HepG2 (cell line): ENCODE measurements around the gene STUB1. TPM values are rescaled to one million over a fixed set of nuclear protein-coding genes. Genes with fewer than 3 reads are reported as not detected.

ENCODE experiments used
- GABPB1 ChIP-seq: IDR thresholded peaks from 2 replicates; pipeline ENCODE4 v1.6.1; 2016; ENCODE audit warnings: mild to moderate bottlenecking, missing genetic modification reagents, moderate library complexity, missing compliant biosample characterization
- MATR3 ChIP-seq: sonication (generic); formaldehyde crosslinking; IDR thresholded peaks from 2 replicates; pipeline ENCODE4 v1.4.0; 2020; ENCODE audit warnings: missing genetic modification reagents
- PAWR ChIP-seq: sonication (generic); formaldehyde crosslinking; IDR thresholded peaks from 2 replicates; pipeline ENCODE4 v1.4.0; 2020; ENCODE audit warnings: missing genetic modification reagents, mild to moderate bottlenecking, borderline replicate concordance
- SAP130 ChIP-seq: IDR thresholded peaks from 2 replicates; pipeline ENCODE4 v1.6.1; 2016; ENCODE audit warnings: low read depth
- SIN3B ChIP-seq: fragments of 150-350 bp; IDR thresholded peaks from 2 replicates; pipeline ENCODE4 v1.6.1; 2014; ENCODE audit warnings: low read length
- SP2 ChIP-seq: sonication (generic); formaldehyde crosslinking; IDR thresholded peaks from 2 replicates; pipeline ENCODE4 v1.5.1; 2020; ENCODE audit warnings: mild to moderate bottlenecking, missing genetic modification reagents
- STAG1 ChIP-seq: sonication (generic); formaldehyde crosslinking; IDR thresholded peaks from 2 replicates; pipeline ENCODE4 v1.4.0; 2020; ENCODE audit warnings: missing genetic modification reagents
- TOE1 ChIP-seq: sonication (generic); formaldehyde crosslinking; IDR thresholded peaks from 2 replicates; pipeline ENCODE4 v1.4.0; 2020; ENCODE audit warnings: mild to moderate bottlenecking, missing genetic modification reagents
- TSC22D2 ChIP-seq: sonication (generic); formaldehyde crosslinking; IDR thresholded peaks from 2 replicates; pipeline ENCODE4 v1.5.1; 2020; ENCODE audit warnings: missing genetic modification reagents, mild to moderate bottlenecking, borderline replicate concordance
- polyA plus RNA-seq, 8 experiments: library from polyadenylated mRNA; depleted of rRNA in 3 of 8; stranded (reverse) in 7 of 8; unstranded in 1 of 8; fragments of >200 nt; fragmentation: Illumina TruSeq in 4 of 8; extraction: Trizol in 4 of 8; gene quantifications; 2 replicates each; pipeline versions ENCODE4 v1.2.1 to v1.2.3, GENCODE V29; 2011 to 2016; ENCODE audit warnings: low read depth in 4 of 8, missing spikeins in 1 of 8, mixed read lengths in 1 of 8; ENCODE audit not compliant: insufficient read depth in 1 of 8
- total RNA-seq, 5 experiments: library from RNA; depleted of rRNA; stranded (reverse); fragments of >200 nt; fragmentation: Illumina TruSeq; extraction: Trizol; gene quantifications; 2 replicates each; pipeline ENCODE4 v1.2.3, GENCODE V29; 2016; ENCODE audit warnings: low read depth in 1 of 5
- TF ChIP-seq, protein P1 (sequence below): sonication (generic); formaldehyde crosslinking; IDR thresholded peaks from 2 replicates; pipeline ENCODE4 v1.8.1; 2022; ENCODE audit warnings: low read depth, mild to moderate bottlenecking, missing genetic modification reagents
- TF ChIP-seq, protein P2 (sequence below): sonication (generic); formaldehyde crosslinking; IDR thresholded peaks from 2 replicates; pipeline ENCODE4 v1.8.0; 2022; ENCODE audit warnings: mild to moderate bottlenecking, missing genetic modification reagents
- TF ChIP-seq, protein P3 (sequence below): sonication (generic); formaldehyde crosslinking; conservative IDR thresholded peaks from 2 replicates; pipeline ENCODE4 v1.4.0; 2020; ENCODE audit warnings: missing genetic modification reagents
- TF ChIP-seq, protein P4 (sequence below): sonication (generic); formaldehyde crosslinking; conservative IDR thresholded peaks from 2 replicates; pipeline ENCODE4 v1.8.0; 2022; ENCODE audit warnings: mild to moderate bottlenecking, moderate library complexity, missing genetic modification reagents
- TF ChIP-seq, protein P5 (sequence below): sonication (generic); formaldehyde crosslinking; IDR thresholded peaks from 2 replicates; pipeline ENCODE4 v1.5.1; 2020; ENCODE audit warnings: mild to moderate bottlenecking, missing genetic modification reagents

STUB1 gene
- total and polyA plus RNA-seq, 2 of the 13 experiments (the other 11 are each of a cell fraction or from before 2014, with no cell fraction given) = 52.9 to 78.2 TPM

DNA sequence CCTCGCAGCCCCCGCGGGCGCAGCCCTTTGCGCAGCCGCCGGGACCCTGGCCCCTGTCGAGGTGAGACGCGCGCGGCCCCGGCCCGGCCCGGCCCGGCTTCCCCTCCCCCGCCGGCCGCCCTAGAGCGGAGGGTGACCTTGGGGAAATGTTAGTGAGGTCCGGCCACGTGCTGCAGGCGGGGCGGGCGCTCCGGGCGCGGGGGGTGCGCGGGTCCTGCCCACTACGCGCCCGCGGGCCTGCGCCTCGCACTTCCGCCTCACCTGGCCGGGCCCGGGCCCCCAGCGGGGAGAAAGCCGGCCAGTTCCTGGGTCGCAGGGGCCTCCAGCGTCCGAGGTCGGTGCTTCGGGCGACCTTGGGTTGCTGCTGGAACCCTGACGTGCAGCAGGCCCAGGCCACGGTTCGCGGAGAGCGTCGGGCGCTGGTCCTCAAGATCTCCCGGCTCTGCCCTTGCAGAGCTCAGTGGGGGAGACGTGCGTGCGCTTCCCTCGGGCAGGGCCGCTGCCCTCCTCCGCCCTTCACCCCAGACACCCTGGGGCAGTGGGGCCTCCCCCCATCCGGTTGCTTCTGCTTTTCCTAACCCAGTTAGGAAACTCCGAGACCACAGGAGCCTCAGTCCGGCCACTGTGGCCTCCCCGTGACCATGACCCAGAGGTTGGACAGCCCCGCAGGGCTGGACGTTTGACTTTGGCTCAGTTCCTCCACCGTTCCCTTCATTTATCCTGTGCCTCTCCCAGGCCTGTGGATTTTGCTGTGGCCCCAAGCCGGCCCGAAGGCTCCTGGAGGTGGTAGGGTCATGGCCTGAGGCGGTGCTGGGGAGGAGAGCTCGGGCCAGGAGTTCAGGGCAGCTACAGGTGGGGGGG lies 37.8 kb upstream of the STUB1 start (continued):
- TF ChIP-seq, protein P1, sequence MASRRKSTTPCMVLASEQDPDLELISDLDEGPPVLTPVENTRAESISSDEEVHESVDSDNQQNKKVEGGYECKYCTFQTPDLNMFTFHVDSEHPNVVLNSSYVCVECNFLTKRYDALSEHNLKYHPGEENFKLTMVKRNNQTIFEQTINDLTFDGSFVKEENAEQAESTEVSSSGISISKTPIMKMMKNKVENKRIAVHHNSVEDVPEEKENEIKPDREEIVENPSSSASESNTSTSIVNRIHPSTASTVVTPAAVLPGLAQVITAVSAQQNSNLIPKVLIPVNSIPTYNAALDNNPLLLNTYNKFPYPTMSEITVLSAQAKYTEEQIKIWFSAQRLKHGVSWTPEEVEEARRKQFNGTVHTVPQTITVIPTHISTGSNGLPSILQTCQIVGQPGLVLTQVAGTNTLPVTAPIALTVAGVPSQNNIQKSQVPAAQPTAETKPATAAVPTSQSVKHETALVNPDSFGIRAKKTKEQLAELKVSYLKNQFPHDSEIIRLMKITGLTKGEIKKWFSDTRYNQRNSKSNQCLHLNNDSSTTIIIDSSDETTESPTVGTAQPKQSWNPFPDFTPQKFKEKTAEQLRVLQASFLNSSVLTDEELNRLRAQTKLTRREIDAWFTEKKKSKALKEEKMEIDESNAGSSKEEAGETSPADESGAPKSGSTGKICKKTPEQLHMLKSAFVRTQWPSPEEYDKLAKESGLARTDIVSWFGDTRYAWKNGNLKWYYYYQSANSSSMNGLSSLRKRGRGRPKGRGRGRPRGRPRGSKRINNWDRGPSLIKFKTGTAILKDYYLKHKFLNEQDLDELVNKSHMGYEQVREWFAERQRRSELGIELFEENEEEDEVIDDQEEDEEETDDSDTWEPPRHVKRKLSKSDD (CRISPR knock-in tag) = 0 out of 2 replicates have a peak, but pooled peaks have one; percentile 20
- TF ChIP-seq TSC22D2 (CRISPR knock-in tag) (peak; percentile 79; the same call in 1 of the 2 replicates), SAP130 (CRISPR knock-in tag) (peak; percentile 64), PAWR (CRISPR knock-in tag) (no peak), GABPB1 (CRISPR knock-in tag) (peak; percentile 77), SIN3B (no peak), MATR3 (CRISPR knock-in tag) (no peak), STAG1 (CRISPR knock-in tag) (peak; percentile 9; the same call in 1 of the 2 replicates), SP2 (CRISPR knock-in tag) (no peak; the same call in 1 of the 2 replicates), TOE1 (CRISPR knock-in tag) (no peak)
- TF ChIP-seq, protein P2, sequence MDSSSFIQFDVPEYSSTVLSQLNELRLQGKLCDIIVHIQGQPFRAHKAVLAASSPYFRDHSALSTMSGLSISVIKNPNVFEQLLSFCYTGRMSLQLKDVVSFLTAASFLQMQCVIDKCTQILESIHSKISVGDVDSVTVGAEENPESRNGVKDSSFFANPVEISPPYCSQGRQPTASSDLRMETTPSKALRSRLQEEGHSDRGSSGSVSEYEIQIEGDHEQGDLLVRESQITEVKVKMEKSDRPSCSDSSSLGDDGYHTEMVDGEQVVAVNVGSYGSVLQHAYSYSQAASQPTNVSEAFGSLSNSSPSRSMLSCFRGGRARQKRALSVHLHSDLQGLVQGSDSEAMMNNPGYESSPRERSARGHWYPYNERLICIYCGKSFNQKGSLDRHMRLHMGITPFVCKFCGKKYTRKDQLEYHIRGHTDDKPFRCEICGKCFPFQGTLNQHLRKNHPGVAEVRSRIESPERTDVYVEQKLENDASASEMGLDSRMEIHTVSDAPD = 0 out of 2 replicates have a peak, but pooled peaks have one; percentile 50
- TF ChIP-seq, protein P3, sequence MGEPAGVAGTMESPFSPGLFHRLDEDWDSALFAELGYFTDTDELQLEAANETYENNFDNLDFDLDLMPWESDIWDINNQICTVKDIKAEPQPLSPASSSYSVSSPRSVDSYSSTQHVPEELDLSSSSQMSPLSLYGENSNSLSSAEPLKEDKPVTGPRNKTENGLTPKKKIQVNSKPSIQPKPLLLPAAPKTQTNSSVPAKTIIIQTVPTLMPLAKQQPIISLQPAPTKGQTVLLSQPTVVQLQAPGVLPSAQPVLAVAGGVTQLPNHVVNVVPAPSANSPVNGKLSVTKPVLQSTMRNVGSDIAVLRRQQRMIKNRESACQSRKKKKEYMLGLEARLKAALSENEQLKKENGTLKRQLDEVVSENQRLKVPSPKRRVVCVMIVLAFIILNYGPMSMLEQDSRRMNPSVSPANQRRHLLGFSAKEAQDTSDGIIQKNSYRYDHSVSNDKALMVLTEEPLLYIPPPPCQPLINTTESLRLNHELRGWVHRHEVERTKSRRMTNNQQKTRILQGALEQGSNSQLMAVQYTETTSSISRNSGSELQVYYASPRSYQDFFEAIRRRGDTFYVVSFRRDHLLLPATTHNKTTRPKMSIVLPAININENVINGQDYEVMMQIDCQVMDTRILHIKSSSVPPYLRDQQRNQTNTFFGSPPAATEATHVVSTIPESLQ (CRISPR knock-in tag) = no peak; the same call in 1 of the 2 replicates
- TF ChIP-seq, protein P4, sequence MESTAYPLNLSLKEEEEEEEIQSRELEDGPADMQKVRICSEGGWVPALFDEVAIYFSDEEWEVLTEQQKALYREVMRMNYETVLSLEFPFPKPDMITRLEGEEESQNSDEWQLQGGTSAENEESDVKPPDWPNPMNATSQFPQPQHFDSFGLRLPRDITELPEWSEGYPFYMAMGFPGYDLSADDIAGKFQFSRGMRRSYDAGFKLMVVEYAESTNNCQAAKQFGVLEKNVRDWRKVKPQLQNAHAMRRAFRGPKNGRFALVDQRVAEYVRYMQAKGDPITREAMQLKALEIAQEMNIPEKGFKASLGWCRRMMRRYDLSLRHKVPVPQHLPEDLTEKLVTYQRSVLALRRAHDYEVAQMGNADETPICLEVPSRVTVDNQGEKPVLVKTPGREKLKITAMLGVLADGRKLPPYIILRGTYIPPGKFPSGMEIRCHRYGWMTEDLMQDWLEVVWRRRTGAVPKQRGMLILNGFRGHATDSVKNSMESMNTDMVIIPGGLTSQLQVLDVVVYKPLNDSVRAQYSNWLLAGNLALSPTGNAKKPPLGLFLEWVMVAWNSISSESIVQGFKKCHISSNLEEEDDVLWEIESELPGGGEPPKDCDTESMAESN = peak; percentile 71
- TF ChIP-seq, protein P5, sequence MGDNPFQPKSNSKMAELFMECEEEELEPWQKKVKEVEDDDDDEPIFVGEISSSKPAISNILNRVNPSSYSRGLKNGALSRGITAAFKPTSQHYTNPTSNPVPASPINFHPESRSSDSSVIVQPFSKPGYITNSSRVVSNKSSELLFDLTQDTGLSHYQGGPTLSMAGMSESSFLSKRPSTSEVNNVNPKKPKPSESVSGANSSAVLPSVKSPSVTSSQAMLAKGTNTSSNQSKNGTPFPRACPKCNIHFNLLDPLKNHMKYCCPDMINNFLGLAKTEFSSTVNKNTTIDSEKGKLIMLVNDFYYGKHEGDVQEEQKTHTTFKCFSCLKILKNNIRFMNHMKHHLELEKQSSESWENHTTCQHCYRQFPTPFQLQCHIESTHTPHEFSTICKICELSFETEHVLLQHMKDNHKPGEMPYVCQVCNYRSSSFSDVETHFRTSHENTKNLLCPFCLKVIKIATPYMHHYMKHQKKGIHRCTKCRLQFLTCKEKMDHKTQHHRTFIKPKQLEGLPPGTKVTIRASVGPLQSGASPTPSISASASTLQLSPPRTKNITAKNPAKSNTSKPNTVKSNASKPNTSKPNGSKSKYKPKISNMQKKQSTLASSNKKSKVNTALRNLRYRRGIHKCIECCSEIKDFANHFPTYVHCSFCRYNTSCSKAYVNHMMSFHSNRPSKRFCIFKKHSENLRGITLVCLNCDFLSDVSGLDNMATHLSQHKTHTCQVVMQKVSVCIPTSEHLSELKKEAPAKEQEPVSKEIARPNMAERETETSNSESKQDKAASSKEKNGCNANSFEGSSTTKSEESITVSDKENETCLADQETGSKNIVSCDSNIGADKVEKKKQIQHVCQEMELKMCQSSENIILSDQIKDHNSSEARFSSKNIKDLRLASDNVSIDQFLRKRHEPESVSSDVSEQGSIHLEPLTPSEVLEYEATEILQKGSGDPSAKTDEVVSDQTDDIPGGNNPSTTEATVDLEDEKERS = no peak
